HG02763 (cell line): ENCODE measurements around the gene RPL32.

Source experiments
- ATAC-seq: cut with Tn5 transposase; IDR thresholded peaks from one replicate; pipeline ENCODE4 v1.9.1; 2021; ENCODE audit warnings: mild to moderate bottlenecking, moderate library complexity; ENCODE audit not compliant: unreplicated experiment

Gene RPL32

GRCh38 chr3:12833222-12834161 lies 7.9 kb downstream of the RPL32 start:
- no peak for ATAC-seq

- no peak for ATAC-seq
Observed at GRCh38 chr3:12832350-12833221, 8.8 kb downstream of the RPL32 start.

DNA sequence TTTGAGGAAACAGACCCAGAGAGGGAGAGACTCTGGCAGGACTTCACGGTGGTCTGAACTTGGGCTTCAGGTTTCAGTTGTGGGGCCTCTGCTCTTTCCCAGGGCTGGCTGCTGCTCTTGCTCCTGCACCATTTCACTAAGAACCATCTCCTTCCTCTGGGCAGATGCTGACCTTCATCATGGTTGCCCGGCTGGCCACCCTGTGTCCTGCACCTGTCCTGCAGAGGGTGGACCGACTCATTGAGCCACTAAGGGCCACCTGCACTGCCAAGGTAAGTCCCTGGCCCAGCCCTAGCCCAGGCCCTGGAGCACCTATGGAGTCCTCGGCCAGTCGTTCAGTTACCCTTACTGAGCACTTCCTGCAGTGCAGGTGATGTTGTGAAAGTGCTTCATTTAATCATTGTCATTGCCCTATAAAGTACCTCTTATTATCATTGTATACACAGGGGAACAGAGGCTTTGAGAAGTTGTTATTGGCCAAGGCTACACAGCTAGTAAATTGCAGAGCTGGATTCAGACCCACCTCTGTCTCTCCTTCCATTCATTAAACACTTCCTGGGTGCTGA lies 10.0 kb downstream of the RPL32 start:
- ATAC-seq, result no peak

GRCh38 chr3:12830785-12831156 lies 10.6 kb downstream of the RPL32 start:
- ATAC-seq, result no peak

GRCh38 chr3:12829886-12830784 lies 11.2 kb downstream of the RPL32 start:
- ATAC-seq, result no peak

- ATAC-seq, result no peak
Observed at GRCh38 chr3:12829404-12829803, 12.0 kb downstream of the RPL32 start.

GRCh38 chr3:12828751-12829150 lies 12.6 kb downstream of the RPL32 start:
- no peak for ATAC-seq

DNA sequence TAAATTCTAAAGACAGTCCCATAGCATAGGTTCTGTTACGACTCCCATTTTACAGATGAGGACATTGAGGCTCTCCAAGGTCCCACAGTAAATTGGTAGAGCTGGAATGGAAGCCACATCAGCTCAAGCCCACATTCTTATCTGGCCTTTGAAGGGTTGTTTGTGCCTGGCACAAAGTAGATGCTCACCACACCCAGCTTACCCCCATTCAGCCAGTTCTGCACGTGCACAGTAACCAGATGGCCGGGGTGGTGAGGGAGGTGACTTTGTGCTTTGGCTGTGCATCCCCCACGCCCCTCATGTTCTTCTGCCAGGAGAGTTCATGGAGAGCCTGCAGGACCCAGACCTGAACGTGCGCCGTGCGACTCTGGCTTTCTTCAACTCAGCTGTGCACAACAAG lies 16.2 kb downstream of the RPL32 start:
- no peak for ATAC-seq

GRCh38 chr3:12824299-12824698 lies 17.1 kb downstream of the RPL32 start:
- no peak for ATAC-seq

DNA sequence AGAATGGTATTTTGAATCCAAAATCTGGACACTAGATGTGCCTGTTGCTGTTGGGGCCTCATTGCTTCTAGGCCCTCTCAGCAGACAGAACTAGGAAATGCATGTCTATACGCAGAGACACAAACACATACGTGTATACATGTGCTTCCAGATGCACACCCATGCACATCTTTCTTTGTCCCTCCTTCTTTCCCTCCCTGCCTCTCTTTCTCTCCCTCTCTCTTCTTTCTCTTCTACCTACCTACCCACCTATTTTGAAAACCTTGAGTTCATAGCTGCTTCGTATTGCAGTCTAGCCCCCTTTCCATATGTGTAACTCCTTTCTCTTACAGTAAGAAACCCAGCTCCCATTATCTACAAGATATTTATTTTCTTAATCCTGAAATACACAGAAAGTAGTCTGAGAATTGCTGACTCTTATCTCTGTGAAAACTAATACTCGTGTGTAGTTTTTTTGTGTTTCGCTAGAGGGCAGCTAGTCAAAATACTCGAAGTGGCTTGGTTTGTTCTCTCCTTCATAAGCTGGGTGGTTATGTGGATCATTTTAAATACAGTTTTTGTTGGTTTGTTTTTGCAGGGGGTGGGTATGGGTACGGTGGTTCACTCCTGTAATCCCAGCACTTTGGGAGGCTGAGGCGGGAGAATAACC lies 18.5 kb downstream of the RPL32 start:
- ATAC-seq, result no peak

GRCh38 chr3:12818773-12819172 lies 22.6 kb downstream of the RPL32 start:
- ATAC-seq, result no peak

GRCh38 chr3:12818273-12818672 lies 23.1 kb downstream of the RPL32 start:
- ATAC-seq, result no peak

DNA sequence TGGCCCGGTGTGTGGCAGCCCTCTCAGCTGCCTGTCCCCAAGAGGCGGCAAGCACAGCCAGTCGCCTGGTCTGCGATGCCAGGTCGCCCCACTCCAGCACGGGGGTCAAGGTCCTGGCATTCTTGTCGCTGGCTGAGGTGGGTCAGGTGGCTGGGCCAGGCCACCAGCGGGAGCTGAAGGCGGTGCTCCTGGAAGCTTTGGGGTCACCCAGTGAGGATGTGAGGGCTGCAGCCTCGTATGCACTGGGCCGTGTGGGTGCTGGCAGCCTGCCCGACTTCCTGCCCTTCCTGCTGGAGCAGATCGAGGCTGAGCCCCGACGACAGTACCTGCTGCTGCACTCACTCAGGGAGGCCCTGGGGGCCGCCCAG lies 24.0 kb downstream of the RPL32 start:
- no peak for ATAC-seq

DNA sequence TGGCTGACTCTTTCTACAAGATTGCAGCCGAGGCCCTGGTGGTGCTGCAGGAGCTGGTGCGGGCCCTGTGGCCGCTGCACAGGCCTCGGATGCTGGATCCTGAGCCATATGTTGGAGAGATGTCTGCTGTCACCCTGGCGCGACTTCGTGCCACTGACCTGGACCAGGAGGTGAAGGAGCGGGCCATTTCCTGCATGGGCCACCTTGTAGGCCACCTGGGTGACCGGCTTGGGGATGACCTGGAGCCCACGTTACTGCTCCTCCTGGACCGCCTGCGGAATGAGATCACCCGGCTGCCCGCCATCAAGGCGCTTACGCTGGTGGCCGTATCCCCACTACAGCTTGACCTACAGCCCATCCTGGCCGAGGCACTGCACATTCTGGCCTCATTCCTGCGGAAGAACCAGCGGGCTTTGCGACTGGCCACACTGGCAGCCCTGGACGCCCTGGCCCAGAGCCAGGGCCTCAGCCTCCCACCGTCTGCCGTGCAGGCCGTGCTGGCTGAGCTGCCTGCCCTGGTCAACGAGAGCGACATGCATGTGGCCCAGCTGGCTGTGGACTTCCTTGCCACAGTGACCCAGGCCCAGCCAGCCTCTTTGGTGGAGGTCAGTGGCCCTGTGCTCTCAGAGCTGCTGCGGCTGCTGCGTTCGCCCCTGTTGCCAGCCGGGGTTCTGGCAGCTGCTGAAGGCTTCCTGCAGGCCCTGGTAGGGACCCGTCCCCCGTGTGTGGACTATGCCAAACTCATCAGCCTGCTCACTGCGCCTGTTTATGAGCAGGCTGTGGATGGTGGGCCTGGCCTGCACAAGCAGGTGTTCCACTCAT lies 24.6 kb downstream of the RPL32 start:
- ATAC-seq, result no peak

- no peak for ATAC-seq
Observed at GRCh38 chr3:12815719-12816118, 25.6 kb downstream of the RPL32 start.

DNA sequence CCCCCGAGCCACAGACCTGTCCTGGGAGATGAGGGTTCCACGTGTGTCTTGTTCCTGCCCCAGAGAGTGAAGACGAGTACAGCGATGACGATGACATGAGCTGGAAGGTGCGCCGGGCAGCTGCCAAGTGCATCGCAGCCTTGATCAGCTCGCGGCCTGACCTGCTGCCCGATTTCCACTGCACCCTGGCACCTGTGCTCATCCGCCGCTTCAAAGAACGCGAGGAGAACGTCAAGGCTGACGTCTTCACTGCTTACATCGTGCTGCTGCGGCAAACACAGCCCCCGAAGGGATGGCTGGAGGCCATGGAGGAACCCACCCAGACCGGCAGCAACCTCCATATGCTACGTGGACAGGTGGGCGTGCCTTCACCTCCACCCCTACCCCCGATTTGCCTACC lies 26.3 kb downstream of the RPL32 start:
- no peak for ATAC-seq

DNA sequence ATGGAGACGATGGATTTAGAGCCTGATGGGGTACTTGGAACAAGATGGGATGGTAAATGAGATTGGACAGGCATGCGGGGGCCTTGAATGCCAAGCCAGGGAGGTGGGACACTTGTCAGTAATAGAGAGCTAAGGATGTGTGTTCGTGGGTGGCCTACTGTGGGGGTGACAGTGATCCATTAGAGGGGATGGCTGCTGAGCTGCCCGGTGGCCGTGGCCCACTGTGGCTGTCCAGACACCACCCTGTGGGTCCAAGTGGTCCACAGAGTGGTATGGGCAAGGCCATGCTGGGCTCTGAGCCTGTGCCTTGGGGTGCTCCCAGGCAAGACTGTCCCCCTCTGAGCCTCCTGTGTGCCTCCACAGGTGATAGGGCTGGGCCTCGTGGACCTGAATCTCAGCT lies 27.4 kb downstream of the RPL32 start:
- no peak for ATAC-seq

DNA sequence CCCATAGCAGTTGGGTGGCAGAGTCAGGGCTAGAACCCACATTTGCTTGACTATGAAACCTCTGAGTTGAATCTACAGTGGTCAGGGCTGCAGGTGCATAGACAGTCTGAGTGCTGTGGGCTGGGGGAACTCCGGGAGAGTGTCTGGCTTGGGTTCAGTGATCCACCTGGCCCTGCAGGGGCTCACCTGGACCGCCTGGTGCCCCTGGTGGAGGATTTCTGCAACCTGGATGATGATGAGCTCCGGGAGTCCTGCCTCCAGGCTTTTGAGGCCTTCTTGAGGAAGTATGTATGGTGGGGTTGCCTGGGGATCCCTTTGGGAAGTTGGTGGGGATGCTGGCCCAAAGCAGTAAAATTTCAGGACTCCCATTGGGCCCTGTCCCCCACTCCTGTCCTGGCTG lies 28.6 kb downstream of the RPL32 start:
- no peak for ATAC-seq

GRCh38 chr3:12810961-12811360 lies 30.4 kb downstream of the RPL32 start:
- ATAC-seq, result no peak
